HepG2 (cell line): Measurements from ENCODE around the gene CD68. TPM values are rescaled to one million over a fixed set of nuclear protein-coding genes. Genes with fewer than 3 reads are reported as not detected.
A peak's percentile ranks its signal among the peaks of the same experiment; 100 is the strongest.

Source experiments
- CBFB ChIP-seq: sonication (generic); formaldehyde crosslinking; IDR thresholded peaks from 2 replicates; pipeline ENCODE4 v1.4.0; 2020; ENCODE audit warnings: missing genetic modification reagents
- CCAR2 ChIP-seq: fragments of 200-400 bp; formaldehyde crosslinking; optimal IDR thresholded peaks from 2 replicates; pipeline ENCODE3; 2018; ENCODE audit warnings: low read depth, mild to moderate bottlenecking, low read length, moderate library complexity
- ERF ChIP-seq: IDR thresholded peaks from 2 replicates; pipeline ENCODE4 v1.6.1; 2018; ENCODE audit warnings: missing biosample characterization, missing genetic modification reagents
- FOXM1 ChIP-seq: sonication (generic); formaldehyde crosslinking; IDR thresholded peaks from 2 replicates; pipeline ENCODE4 v1.5.0; 2020; ENCODE audit warnings: missing genetic modification reagents
- GRHL1 ChIP-seq: sonication (generic); formaldehyde crosslinking; conservative IDR thresholded peaks from 2 replicates; pipeline ENCODE4 v1.8.0; 2022; ENCODE audit warnings: missing genetic modification reagents
- MYC ChIP-seq: sonication (generic); formaldehyde crosslinking; IDR thresholded peaks from 2 replicates; pipeline ENCODE4 v1.9.0; 2021; ENCODE audit warnings: missing genetic modification reagents, borderline replicate concordance
- NR3C1 ChIP-seq: sonication (generic); formaldehyde crosslinking; IDR thresholded peaks from 2 replicates; pipeline ENCODE4 v1.4.0; 2020; ENCODE audit warnings: missing genetic modification reagents
- PHF21A ChIP-seq: sonication (generic); formaldehyde crosslinking; IDR thresholded peaks from 2 replicates; pipeline ENCODE4 v1.5.0; 2020; ENCODE audit warnings: mild to moderate bottlenecking, missing genetic modification reagents
- SMC3 ChIP-seq: IDR thresholded peaks from 2 replicates; pipeline ENCODE4 v1.6.1; 2011; ENCODE audit warnings: low read length, improper control_type of control experiment
- SNAPC2 ChIP-seq: sonication (generic); formaldehyde crosslinking; IDR thresholded peaks from 2 replicates; pipeline ENCODE4 v1.8.1; 2022; ENCODE audit warnings: mild to moderate bottlenecking, missing genetic modification reagents
- SP1 ChIP-seq, 2 experiments: fragments of 450-650 bp in 1 of 2; sonication (generic) in 1 of 2; formaldehyde crosslinking in 1 of 2; IDR thresholded peaks; 2 replicates each; pipeline versions ENCODE4 v1.4.0 to v1.6.1; 2016 to 2020; ENCODE audit warnings: missing genetic modification reagents in 1 of 2
- THYN1 ChIP-seq: sonication (generic); formaldehyde crosslinking; IDR thresholded peaks from 2 replicates; pipeline ENCODE4 v1.8.1; 2023; ENCODE audit warnings: low read depth, mild to moderate bottlenecking, moderate library complexity, missing genetic modification reagents, borderline replicate concordance
- TMF1 ChIP-seq: sonication (generic); formaldehyde crosslinking; IDR thresholded peaks from 2 replicates; pipeline ENCODE4 v1.8.1; 2022; ENCODE audit warnings: low read depth, missing genetic modification reagents
- ZMAT3 ChIP-seq: sonication (generic); formaldehyde crosslinking; conservative IDR thresholded peaks from 2 replicates; pipeline ENCODE4 v1.7.0; 2021; ENCODE audit warnings: missing genetic modification reagents
- ZNF136 ChIP-seq: sonication (generic); formaldehyde crosslinking; IDR thresholded peaks from 2 replicates; pipeline ENCODE4 v1.8.1; 2022; ENCODE audit warnings: low read depth, mild to moderate bottlenecking, moderate library complexity, missing genetic modification reagents
- ZNF143 ChIP-seq: sonication (generic); formaldehyde crosslinking; IDR thresholded peaks from 2 replicates; pipeline ENCODE4 v1.4.0; 2020; ENCODE audit warnings: missing genetic modification reagents
- ZNF317 ChIP-seq: sonication (generic); formaldehyde crosslinking; IDR thresholded peaks from 2 replicates; pipeline ENCODE4 v1.5.0; 2020; ENCODE audit warnings: mild to moderate bottlenecking, missing genetic modification reagents
- ZNF644 ChIP-seq: IDR thresholded peaks from 2 replicates; pipeline ENCODE4 v1.6.1; 2016; ENCODE audit warnings: low read depth
- ZNF652 ChIP-seq: IDR thresholded peaks from 2 replicates; pipeline ENCODE4 v1.6.1; 2016; ENCODE audit warnings: low read depth, borderline replicate concordance
- ZNF850 ChIP-seq: sonication (generic); formaldehyde crosslinking; conservative IDR thresholded peaks from 2 replicates; pipeline ENCODE4 v1.9.0; 2021; ENCODE audit warnings: mild to moderate bottlenecking, missing genetic modification reagents
- ZNF883 ChIP-seq: sonication (generic); formaldehyde crosslinking; IDR thresholded peaks from 2 replicates; pipeline ENCODE4 v1.5.1; 2020; ENCODE audit warnings: mild to moderate bottlenecking, missing genetic modification reagents; ENCODE audit errors: not compliant biosample characterization
- polyA plus RNA-seq, 8 experiments: library from polyadenylated mRNA; depleted of rRNA in 3 of 8; stranded (reverse) in 7 of 8; unstranded in 1 of 8; fragments of >200 nt; fragmentation: Illumina TruSeq in 4 of 8; extraction: Trizol in 4 of 8; gene quantifications; 2 replicates each; pipeline versions ENCODE4 v1.2.1 to v1.2.3, GENCODE V29; 2011 to 2016; ENCODE audit warnings: low read depth in 4 of 8, missing spikeins in 1 of 8, mixed read lengths in 1 of 8; ENCODE audit not compliant: insufficient read depth in 1 of 8
- total RNA-seq, 5 experiments: library from RNA; depleted of rRNA; stranded (reverse); fragments of >200 nt; fragmentation: Illumina TruSeq; extraction: Trizol; gene quantifications; 2 replicates each; pipeline ENCODE4 v1.2.3, GENCODE V29; 2016; ENCODE audit warnings: low read depth in 1 of 5
- TF ChIP-seq, protein P1 (sequence below): sonication (generic); formaldehyde crosslinking; IDR thresholded peaks from 2 replicates; pipeline ENCODE4 v1.8.0; 2022; ENCODE audit warnings: mild to moderate bottlenecking, missing genetic modification reagents, moderate library complexity
- TF ChIP-seq, protein P2 (sequence below): sonication (generic); formaldehyde crosslinking; IDR thresholded peaks from 2 replicates; pipeline ENCODE4; 2020; ENCODE audit warnings: missing genetic modification reagents, mild to moderate bottlenecking, borderline replicate concordance
- TF ChIP-seq, protein P3 (sequence below): sonication (generic); formaldehyde crosslinking; IDR thresholded peaks from 2 replicates; pipeline ENCODE4 v1.4.0; 2020; ENCODE audit warnings: missing genetic modification reagents, borderline replicate concordance
- TF ChIP-seq, protein P4 (sequence below): sonication (generic); formaldehyde crosslinking; IDR thresholded peaks from 2 replicates; pipeline ENCODE4 v1.5.1; 2020; ENCODE audit warnings: mild to moderate bottlenecking, missing genetic modification reagents, borderline replicate concordance

The CD68 gene
- total and polyA plus RNA-seq, 2 of the 13 experiments (the other 11 are each of a cell fraction or from before 2014, with no cell fraction given) = 10.3 to 104 TPM

- TF ChIP-seq SNAPC2 (CRISPR knock-in tag) (peak; percentile 87), ZNF143 (CRISPR knock-in tag) (peak; percentile 63), SMC3 (no peak), FOXM1 (no peak), ZNF883 (CRISPR knock-in tag) (no peak), ZNF644 (no peak), ZNF850 (CRISPR knock-in tag) (no peak), CCAR2 (no peak), ERF (peak; percentile 80; the same call in 1 of the 2 replicates), ZNF317 (CRISPR knock-in tag) (no peak; the same call in 1 of the 2 replicates), GRHL1 (CRISPR knock-in tag) (no peak), PHF21A (CRISPR knock-in tag) (peak; percentile 60; the same call in 1 of the 2 replicates), ZMAT3 (CRISPR knock-in tag) (no peak), THYN1 (no peak), ZNF652 (no peak), NR3C1 (no peak), SP1 (IDR thresholded peaks at IDR 0.05) (no peak), SP1 (CRISPR knock-in tag; IDR thresholded peaks at IDR 0.05) (no peak), ZNF136 (CRISPR knock-in tag) (no peak), TMF1 (peak; percentile 40; the same call in 1 of the 2 replicates), MYC (CRISPR knock-in tag) (peak; percentile 99), CBFB (CRISPR knock-in tag) (no peak; the same call in 1 of the 2 replicates)
- TF ChIP-seq, protein P1, sequence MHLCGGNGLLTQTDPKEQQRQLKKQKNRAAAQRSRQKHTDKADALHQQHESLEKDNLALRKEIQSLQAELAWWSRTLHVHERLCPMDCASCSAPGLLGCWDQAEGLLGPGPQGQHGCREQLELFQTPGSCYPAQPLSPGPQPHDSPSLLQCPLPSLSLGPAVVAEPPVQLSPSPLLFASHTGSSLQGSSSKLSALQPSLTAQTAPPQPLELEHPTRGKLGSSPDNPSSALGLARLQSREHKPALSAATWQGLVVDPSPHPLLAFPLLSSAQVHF = no peak
- TF ChIP-seq, protein P2, sequence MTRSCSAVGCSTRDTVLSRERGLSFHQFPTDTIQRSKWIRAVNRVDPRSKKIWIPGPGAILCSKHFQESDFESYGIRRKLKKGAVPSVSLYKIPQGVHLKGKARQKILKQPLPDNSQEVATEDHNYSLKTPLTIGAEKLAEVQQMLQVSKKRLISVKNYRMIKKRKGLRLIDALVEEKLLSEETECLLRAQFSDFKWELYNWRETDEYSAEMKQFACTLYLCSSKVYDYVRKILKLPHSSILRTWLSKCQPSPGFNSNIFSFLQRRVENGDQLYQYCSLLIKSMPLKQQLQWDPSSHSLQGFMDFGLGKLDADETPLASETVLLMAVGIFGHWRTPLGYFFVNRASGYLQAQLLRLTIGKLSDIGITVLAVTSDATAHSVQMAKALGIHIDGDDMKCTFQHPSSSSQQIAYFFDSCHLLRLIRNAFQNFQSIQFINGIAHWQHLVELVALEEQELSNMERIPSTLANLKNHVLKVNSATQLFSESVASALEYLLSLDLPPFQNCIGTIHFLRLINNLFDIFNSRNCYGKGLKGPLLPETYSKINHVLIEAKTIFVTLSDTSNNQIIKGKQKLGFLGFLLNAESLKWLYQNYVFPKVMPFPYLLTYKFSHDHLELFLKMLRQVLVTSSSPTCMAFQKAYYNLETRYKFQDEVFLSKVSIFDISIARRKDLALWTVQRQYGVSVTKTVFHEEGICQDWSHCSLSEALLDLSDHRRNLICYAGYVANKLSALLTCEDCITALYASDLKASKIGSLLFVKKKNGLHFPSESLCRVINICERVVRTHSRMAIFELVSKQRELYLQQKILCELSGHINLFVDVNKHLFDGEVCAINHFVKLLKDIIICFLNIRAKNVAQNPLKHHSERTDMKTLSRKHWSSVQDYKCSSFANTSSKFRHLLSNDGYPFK = peak; percentile 99
- TF ChIP-seq, protein P3, sequence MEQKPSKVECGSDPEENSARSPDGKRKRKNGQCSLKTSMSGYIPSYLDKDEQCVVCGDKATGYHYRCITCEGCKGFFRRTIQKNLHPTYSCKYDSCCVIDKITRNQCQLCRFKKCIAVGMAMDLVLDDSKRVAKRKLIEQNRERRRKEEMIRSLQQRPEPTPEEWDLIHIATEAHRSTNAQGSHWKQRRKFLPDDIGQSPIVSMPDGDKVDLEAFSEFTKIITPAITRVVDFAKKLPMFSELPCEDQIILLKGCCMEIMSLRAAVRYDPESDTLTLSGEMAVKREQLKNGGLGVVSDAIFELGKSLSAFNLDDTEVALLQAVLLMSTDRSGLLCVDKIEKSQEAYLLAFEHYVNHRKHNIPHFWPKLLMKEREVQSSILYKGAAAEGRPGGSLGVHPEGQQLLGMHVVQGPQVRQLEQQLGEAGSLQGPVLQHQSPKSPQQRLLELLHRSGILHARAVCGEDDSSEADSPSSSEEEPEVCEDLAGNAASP (CRISPR knock-in tag) = 0 out of 2 replicates have a peak, but pooled peaks have one; percentile 29
- TF ChIP-seq, protein P4, sequence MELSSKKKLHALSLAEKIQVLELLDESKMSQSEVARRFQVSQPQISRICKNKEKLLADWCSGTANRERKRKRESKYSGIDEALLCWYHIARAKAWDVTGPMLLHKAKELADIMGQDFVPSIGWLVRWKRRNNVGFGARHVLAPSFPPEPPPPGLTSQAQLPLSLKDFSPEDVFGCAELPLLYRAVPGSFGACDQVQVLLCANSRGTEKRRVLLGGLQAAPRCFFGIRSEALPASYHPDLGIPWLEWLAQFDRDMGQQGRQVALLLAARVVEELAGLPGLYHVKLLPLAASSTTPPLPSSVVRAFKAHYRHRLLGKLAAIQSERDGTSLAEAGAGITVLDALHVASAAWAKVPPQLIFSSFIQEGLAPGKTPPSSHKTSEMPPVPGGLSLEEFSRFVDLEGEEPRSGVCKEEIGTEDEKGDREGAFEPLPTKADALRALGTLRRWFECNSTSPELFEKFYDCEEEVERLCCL (CRISPR knock-in tag) = no peak
Measured at GRCh38 chr17:7572338-7572587, 7.2 kb upstream of the CD68 start (continued).
